ENCODE results near the gene PTPRN2. TPM values are rescaled to one million over a fixed set of nuclear protein-coding genes. Genes with fewer than 3 reads are reported as not detected.
"Not testable (repeated sequence)": the region's sequence is repeated elsewhere in the genome, so short reads cannot be mapped to it uniquely, and the experiment has no call there.

The PTPRN2 gene
- total RNA-seq, 4 donors from 2014 or later = 2.0 to 9.5 (median 2.6) TPM

- no peak for ATAC-seq (ENCODE audit: low FRiP score)
- no peak for TF ChIP-seq CTCF (IDR thresholded peaks at IDR 0.05)
- DNase-seq (ENCODE audit: low spot score) = no peak
Observed at GRCh38 chr7:157780721-157781120, 806.9 kb downstream of the PTPRN2 start.

- ATAC-seq (ENCODE audit: low FRiP score) (no peak), DNase-seq (ENCODE audit: low spot score) (no peak)
- no peak for TF ChIP-seq CTCF (IDR thresholded peaks at IDR 0.05)
Observed at GRCh38 chr7:157780312-157780711, 807.3 kb downstream of the PTPRN2 start.

- no peak for TF ChIP-seq CTCF (IDR thresholded peaks at IDR 0.05)
- DNase-seq (ENCODE audit: low spot score) (no peak), ATAC-seq (ENCODE audit: low FRiP score) (no peak)
Observed at GRCh38 chr7:157779206-157779605, 808.4 kb downstream of the PTPRN2 start.

- DNase-seq (ENCODE audit: low spot score); ATAC-seq (ENCODE audit: low FRiP score): not testable (repeated sequence)
Observed at GRCh38 chr7:157777194-157777762, 810.3 kb downstream of the PTPRN2 start.

- ATAC-seq (ENCODE audit: low FRiP score) = no peak
- TF ChIP-seq CTCF (IDR thresholded peaks at IDR 0.05) = no peak
- DNase-seq (ENCODE audit: low spot score) = no peak
Observed at GRCh38 chr7:157775560-157776332, 811.9 kb downstream of the PTPRN2 start.

- TF ChIP-seq CTCF (IDR thresholded peaks at IDR 0.05) = no peak
- DNase-seq (ENCODE audit: low spot score) (no peak), ATAC-seq (ENCODE audit: low FRiP score) (no peak)
Observed at GRCh38 chr7:157775021-157775559, 812.5 kb downstream of the PTPRN2 start.

- DNase-seq (ENCODE audit: low spot score) (no peak), ATAC-seq (ENCODE audit: low FRiP score) (no peak)
- TF ChIP-seq CTCF (IDR thresholded peaks at IDR 0.05) = no peak
Observed at GRCh38 chr7:157774495-157774894, 813.1 kb downstream of the PTPRN2 start.

All from omental fat pad (tissue), 4 donors.